Hypothalamus (tissue), 51 donors: ENCODE data around the gene CLRN3.
A peak's percentile ranks its signal among the peaks of the same experiment; 100 is the strongest.

Source experiments
- DNase-seq, 51 donors: peaks; one replicate each; lab custom pipeline; 2025; lab: John Stamatoyannopoulos, UW

CLRN3 gene

GRCh38 chr10:127877699-127878098, 15.0 kb downstream of the CLRN3 start:
- DNase-seq, result no peak

DNA sequence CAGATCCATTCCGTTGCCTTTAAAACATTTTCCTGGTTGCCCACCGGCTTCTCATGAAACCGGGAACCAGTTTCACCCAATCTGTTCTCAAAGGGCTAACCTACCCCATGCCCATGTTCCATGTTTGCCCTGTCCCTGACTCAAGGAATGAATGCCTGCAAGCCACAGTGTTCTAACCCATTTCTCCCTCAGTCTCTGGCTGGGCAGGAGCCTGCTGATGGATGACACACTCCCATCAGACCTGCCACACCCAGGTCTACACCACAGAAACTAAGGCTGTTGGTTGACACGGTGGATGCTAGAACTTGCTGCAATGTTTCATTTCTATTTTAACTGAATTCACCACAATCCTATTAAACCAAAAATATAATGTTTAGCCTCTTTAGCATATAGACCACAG, 15.6 kb downstream of the CLRN3 start:
- no peak for DNase-seq

GRCh38 chr10:127875916-127876315, 16.8 kb downstream of the CLRN3 start:
- no peak for DNase-seq

DNA sequence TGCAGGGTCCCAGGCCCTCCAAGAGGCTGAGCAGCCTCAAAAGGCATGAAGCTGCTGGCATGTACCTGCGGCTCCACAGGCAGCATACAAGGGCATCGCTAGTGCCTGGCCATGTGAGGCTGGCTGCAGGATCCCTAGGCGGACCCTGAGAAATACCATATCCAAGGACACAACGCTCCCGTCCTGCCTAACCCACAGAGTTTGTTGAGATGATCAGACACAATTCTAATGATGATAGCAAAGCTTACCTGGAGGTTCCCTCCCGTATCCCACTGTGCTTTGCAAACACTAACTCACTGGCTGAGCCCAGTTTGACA, 17.3 kb downstream of the CLRN3 start:
- DNase-seq, result no peak

- no peak for DNase-seq
Observed at GRCh38 chr10:127874671-127875448, 17.9 kb downstream of the CLRN3 start.

GRCh38 chr10:127873901-127874470, 18.8 kb downstream of the CLRN3 start:
- no peak for DNase-seq

DNA sequence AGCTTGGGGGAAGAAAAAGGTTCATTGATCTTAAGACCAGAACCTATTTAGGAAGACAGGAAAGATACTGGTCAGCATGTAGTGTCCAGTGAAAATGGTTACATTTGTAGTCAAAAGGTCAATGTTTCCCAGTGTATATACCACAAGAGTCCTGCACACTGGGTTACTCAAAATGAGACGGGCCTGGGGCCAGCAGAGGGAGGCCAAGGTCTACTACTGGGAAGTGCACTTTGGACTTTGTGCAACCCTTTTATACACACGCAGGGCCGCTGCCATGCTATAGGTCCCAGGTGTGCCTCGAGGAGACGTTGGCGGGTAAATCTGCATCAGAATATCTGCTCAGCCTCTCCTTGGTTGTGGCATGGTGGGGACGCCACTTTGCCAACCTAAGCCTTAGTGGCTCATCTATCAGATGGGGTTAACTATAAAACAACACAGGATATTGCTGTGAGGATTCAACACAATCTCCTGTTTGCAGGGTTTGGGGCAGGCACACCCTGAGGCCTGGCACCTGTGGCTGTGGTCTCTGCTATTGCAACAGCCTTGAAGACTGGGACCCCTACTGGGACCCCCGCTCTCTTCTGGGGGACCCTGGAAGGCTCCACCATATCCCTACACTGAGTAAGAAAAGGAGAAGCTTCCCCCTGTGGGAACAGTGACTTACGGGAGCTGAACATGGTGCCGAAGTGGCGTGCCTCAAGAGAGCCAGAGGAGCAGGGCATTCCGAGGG, 19.7 kb downstream of the CLRN3 start:
- DNase-seq, result peak in 3 of 51 donors; percentile 9 to 11 (median 10)

DNA sequence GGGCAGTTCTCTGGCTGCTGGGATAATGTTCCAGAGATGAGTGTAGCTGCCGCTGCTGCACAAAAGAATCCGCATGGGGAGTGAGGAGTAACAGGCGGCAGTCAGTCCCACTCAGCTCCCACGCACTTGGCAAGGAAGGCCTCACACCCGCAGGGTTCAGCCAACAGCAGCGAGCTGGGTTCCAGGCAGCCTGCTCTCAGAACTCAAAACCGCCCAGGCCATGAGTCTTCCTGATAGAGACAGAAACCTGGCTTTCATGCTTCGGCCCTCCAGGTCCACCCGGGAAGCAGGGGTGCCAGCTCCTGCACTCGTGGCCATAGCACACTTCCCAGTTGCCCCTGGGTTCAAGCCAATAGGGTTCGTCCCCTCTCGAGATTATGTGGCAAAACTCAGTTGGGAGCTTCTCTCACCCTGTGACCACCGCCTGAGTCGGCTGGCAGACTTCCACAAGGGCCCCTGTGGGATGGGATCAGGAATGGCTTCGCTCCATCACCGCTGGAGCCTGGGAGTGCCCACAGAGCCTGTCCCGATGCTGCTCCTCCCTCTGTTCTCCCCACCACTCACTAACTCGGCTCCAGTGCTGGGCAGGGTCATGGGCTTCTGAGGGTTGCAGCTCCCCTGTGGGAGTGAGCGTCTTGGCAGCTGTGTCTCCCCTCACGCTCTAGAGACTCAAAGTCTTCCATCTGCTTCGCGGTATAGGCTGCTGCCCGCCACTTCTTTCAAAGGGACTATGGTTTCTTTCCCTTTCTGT, 20.6 kb downstream of the CLRN3 start:
- peak in 1 of 51 donors; percentile 24 for DNase-seq

- no peak for DNase-seq
Observed at GRCh38 chr10:127871631-127872010, 21.1 kb downstream of the CLRN3 start.

DNA sequence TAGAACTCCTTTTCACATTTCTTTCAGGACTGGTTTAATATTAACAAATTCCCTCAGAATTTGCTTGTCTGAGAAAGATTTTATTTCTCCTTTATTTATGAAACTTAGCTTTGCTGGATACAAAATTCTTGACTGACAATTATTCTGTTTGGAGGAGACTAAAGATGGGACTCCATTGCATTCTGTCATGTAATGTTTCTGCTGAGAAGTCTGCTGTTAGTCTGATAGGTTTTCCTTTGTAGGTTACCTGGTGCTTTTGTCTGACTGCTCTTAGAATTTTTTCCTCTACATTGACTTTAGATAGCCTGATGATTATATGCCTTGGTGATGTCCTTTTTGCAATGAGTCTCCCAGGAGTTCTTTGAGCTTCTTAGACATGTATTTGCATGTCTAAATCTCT, 23.4 kb downstream of the CLRN3 start:
- DNase-seq, result no peak

DNA sequence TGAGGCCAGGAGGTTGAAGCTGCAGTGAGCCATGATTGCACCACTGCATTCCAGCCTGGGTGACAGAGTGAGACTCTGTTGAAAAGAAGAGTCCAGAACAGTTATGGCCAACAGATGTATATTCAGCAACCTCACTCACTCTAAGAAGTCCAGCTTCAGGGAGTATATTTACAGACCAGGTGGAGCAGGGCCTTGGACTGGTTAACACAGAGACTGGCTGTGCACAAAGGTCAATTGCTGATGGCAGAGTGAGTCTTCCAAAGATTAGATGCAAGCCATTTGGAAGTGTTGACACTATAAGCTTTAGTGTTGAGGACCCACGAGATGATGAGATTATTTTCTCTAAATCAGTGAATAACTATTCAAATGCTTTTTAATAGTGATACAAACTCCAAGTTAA, 24.9 kb downstream of the CLRN3 start:
- DNase-seq, result no peak

DNA sequence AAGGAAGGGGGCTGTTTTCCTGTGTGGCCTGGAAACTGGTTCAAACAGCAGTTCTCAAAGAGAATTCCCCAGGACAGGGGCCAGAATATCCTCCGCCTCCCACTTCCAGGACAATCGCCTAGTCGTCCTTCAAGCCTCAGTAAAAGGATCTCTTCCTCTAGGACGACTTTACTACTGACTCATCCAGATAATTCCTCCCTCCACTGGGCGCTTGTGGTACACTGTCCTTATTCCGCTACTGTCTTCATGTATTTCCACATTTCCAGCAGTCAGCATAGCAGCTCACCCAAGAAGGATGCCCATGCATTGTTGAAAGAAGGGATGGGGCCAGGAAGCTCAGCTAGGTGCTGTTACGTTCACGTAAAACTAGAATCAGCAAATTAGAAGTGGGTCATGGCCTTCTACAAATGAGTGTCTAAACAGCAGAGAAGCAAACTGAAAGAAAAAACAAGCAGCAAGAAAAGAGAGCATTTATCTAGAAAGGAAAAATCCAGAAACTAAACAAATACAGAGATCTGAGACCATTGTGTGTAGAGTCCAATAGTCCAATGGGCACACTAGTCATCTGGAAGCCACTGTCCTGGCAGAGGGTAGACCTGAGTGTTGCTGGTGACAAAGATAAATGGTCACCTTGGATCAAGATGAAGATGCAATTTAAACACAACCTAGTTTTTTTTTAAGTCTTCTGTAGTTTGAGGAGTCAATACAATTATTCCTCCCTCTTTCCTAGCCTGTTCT, 26.3 kb downstream of the CLRN3 start:
- DNase-seq, result no peak

DNA sequence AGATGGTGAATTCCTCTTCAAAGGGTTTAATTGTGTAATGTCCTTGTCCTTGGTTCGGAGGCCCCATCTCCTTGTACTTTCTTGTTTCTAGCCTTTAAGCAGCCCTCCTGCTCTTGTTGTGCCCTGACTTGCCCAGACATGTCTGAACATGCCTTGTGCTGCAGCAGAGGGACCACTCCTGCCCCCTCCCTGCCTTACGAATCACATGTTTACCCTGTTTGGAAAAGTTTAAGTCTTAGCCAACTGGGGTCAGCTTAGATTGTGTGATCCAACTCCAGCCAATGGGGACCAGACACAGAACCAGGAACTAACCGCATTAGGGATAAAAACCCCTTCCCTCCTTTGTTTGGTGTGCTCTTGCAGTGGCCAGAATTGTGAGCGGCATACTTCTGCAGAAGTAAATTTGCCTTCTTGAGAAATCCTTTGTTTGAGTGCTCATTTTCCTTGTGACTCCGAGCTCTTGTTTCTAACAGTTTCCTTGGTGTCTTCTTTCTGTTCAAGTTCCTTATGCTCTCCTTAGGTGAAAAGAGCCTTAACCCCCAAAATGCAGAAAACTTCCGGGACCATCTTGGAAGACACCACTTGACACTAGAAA, 29.4 kb downstream of the CLRN3 start:
- DNase-seq, result no peak

- no peak for DNase-seq
Observed at GRCh38 chr10:127860592-127860991, 32.1 kb downstream of the CLRN3 start.

- DNase-seq, result no peak
Observed at GRCh38 chr10:127855976-127856375, 36.8 kb downstream of the CLRN3 start.

DNA sequence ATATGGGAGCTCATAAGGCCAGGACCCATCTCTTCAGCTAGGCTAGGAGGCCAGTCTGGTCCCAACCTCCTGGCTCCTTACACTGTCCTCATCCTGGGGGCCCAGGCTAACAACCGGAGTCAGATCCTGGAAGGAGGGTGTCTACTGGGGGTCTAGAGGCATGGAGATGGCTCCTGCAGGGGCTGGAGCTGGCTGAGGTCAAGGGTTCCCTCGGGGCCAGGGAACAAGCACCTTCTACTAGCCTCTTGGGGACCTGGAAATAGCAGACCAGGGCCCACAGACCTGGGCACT, 37.2 kb downstream of the CLRN3 start:
- DNase-seq, result no peak

- DNase-seq, result peak in 1 of 51 donors; percentile 5
Observed at GRCh38 chr10:127854769-127855590, 37.8 kb downstream of the CLRN3 start.

- DNase-seq, result peak in 47 of 51 donors; percentile 11 to 86 (median 54)
Observed at GRCh38 chr10:127853868-127854768, 38.6 kb downstream of the CLRN3 start.
